Thoracic aorta (tissue), 2 donors: ENCODE measurements around the gene KRT32. TPM values are rescaled to one million over a fixed set of nuclear protein-coding genes. Genes with fewer than 3 reads are reported as not detected.

Experiments used
- ATAC-seq: fragments of 150-250 bp; one replicate; pipeline ENCODE4 v1.8.0; 2017; ENCODE audit warnings: low read depth; ENCODE audit not compliant: insufficient number of reproducible peaks, low FRiP score
- DNase-seq: peaks from one replicate; pipeline ENCODE4 v3.0.0-alpha.2; 2020; ENCODE audit warnings: low spot score
- H3K27ac ChIP-seq, 2 donors: fragments of 200-600 bp; sonication (generic); 1 replicate in 1 of 2; 2 replicates in 1 of 2; pipeline ENCODE4 v1.5.1; 2016; ENCODE audit warnings: mild to moderate bottlenecking in 2 of 2, moderate library complexity in 2 of 2
- H3K27me3 ChIP-seq: fragments of 200-600 bp; sonication (generic); replicated peaks from 2 replicates; pipeline ENCODE4 v1.6.0; 2016; ENCODE audit warnings: mild to moderate bottlenecking; ENCODE audit not compliant: insufficient read depth
- H3K36me3 ChIP-seq: fragments of 200-600 bp; sonication (generic); one replicate; pipeline ENCODE4 v1.5.1; 2016
- H3K4me1 ChIP-seq, 2 donors: fragments of 200-600 bp; sonication (generic); 1 replicate in 1 of 2; 2 replicates in 1 of 2; pipeline versions ENCODE4 v1.5.1 to v1.6.0; 2016; ENCODE audit warnings: low read depth in 2 of 2, mild to moderate bottlenecking in 1 of 2; ENCODE audit not compliant: control insufficient read depth in 1 of 2
- H3K4me3 ChIP-seq: fragments of 200-600 bp; sonication (generic); 2 replicates; pipeline ENCODE4 v1.5.1; 2016; ENCODE audit warnings: mild to moderate bottlenecking
- H3K9me3 ChIP-seq: fragments of 200-600 bp; sonication (generic); 2 replicates; pipeline ENCODE4 v1.5.1; 2016
- CTCF ChIP-seq: fragments of 200-600 bp; sonication (generic); IDR thresholded peaks from one replicate; pipeline ENCODE4 v1.5.1; 2019; ENCODE audit warnings: antibody characterized with exemption
- total RNA-seq, 2 donors: library from RNA; depleted of rRNA; stranded (reverse); fragments of >200 nt; gene quantifications; one replicate each; pipeline versions ENCODE4 v1.1.0 to v1.2.3, GENCODE V29; 2016

Gene KRT32
- total RNA-seq, 2 donors from 2014 or later = not detected

- Histone ChIP-seq H3K9me3 (no peaks in the 10 kb centered on the region), H3K4me1 (no peaks in the 10 kb centered on the region), H3K27me3 (no peaks in the 10 kb centered on the region), H3K36me3 (no peaks in the 10 kb centered on the region), H3K4me3 (no peak overlapping the region), H3K27ac (no peak overlapping the region)
- DNase-seq (no peak), ATAC-seq (no peak)
- no peak for TF ChIP-seq CTCF
Observed at GRCh38 chr17:41483991-41484826, 17.0 kb upstream of the KRT32 start.

GRCh38 chr17:41483531-41483930 is 16.3 kb upstream of the KRT32 start:
- H3K27me3 ChIP-seq = no peaks in the 10 kb centered on the region
- TF ChIP-seq CTCF = no peak

GRCh38 chr17:41481036-41481435 is 13.8 kb upstream of the KRT32 start, which contains the start of gene KRT35:
TSS of gene KRT35 (minus strand) at chr17:41481151. CDS start at chr17:41481097, 54 bp downstream.
- Histone ChIP-seq H3K9me3 (no peaks in the 10 kb centered on the region), H3K4me3 (no peak within 1 kb of the TSS), H3K36me3 (no peaks in the 10 kb centered on the region), H3K27me3 (no peaks in the 10 kb centered on the region), H3K4me1 (no peaks in the 10 kb centered on the region), H3K27ac (no peak within 1 kb of the TSS)
- no peak for TF ChIP-seq CTCF
- DNase-seq = no peak
- ATAC-seq = no peak

More at GRCh38 chr17:41483531-41483930, 16.3 kb upstream of the KRT32 start:
- Histone ChIP-seq H3K27ac (no peak overlapping the region), H3K4me1 (no peaks in the 10 kb centered on the region), H3K36me3 (no peaks in the 10 kb centered on the region), H3K4me3 (no peak overlapping the region), H3K9me3 (no peaks in the 10 kb centered on the region)
- no peak for ATAC-seq
- DNase-seq = no peak

- Histone ChIP-seq H3K4me3 (no peak overlapping the region), H3K36me3 (no peaks in the 10 kb centered on the region), H3K27ac (no peak overlapping the region), H3K27me3 (no peaks in the 10 kb centered on the region), H3K9me3 (no peaks in the 10 kb centered on the region), H3K4me1 (no peaks in the 10 kb centered on the region)
- DNase-seq = no peak
- no peak for TF ChIP-seq CTCF
- ATAC-seq = no peak
Observed at GRCh38 chr17:41480581-41480980, 13.4 kb upstream of the KRT32 start.

GRCh38 chr17:41480136-41480535 is 12.9 kb upstream of the KRT32 start:
- H3K27ac ChIP-seq = no peak overlapping the region
- DNase-seq = no peak
- H3K36me3 ChIP-seq = no peaks in the 10 kb centered on the region
- H3K4me1 ChIP-seq = no peaks in the 10 kb centered on the region
- H3K4me3 ChIP-seq = no peak overlapping the region
- H3K27me3 ChIP-seq = no peaks in the 10 kb centered on the region
- ATAC-seq = no peak
- no peaks in the 10 kb centered on the region for H3K9me3 ChIP-seq
- no peak for TF ChIP-seq CTCF
